ENCODE results near the gene PRICKLE3. TPM values are rescaled to one million over a fixed set of nuclear protein-coding genes. Genes with fewer than 3 reads are reported as not detected.
"Not testable (repeated sequence)": the region's sequence is repeated elsewhere in the genome, so short reads cannot be mapped to it uniquely, and the experiment has no call there.

PRICKLE3 gene
- total RNA-seq, 2 experiments from 2014 or later: 18.4 to 19.4 TPM

DNA sequence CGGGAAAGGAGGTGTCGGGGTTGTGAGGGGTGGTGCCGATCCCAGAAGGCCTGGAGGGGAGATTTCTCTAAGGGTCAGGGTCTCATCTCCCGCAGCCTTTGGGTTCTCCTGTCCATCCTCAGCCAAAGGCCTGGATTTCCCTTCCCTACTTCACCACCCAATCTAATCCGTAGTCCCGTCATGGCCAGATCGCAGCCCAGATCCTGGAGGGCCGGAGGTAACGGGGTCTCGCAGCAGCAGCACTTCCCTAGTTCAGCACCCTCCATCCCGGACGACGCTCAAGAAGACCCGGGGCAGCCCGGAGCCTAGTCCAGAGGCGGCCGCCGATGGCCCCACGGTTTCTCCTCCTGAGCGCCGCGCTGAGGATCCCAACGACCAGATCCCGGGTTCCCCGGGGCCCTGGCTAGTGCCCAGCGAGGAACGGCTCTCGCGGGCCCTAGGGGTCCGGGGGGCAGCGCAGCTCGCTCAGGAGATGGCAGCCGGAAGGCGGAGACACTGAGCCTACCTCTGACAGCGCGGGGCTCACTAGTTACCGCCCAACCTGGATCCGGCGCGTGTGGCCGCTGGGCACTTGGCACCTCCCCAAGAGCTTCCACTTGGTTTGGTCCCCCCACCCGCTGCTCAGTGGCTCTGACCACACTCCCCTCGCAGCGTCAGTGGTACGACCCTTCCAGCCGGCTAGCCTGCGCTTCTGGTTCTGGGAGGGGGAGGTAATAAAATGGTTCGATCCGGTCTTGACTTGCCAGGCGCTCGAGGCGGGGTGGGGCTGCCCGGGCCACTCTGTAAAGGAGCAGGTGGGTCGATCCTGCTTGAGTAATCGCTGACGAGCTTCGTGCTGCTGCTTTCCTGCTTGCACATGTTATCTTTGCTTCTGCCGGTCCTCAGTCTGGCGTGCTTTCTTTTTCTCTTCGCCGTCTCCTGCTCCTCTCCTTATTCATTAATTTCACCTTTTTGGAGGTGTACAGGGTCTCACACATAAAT lies 20.0 kb downstream of the PRICKLE3 start:
- ChIA-PET CTCF (interaction anchor here (0.8 to 2.2 kb wide), 5 partner anchors 9 to 43 kb away, joined by 3 to 7 read pairs (median 4); partner anchors contain the start of gene GPKOW), POLR2A (interaction anchor here (1.3 to 1.5 kb wide), 3 partner anchors 10 to 103 kb away, joined by 4 to 6 read pairs (median 5); no protein-coding TSS in a partner anchor)

DNA sequence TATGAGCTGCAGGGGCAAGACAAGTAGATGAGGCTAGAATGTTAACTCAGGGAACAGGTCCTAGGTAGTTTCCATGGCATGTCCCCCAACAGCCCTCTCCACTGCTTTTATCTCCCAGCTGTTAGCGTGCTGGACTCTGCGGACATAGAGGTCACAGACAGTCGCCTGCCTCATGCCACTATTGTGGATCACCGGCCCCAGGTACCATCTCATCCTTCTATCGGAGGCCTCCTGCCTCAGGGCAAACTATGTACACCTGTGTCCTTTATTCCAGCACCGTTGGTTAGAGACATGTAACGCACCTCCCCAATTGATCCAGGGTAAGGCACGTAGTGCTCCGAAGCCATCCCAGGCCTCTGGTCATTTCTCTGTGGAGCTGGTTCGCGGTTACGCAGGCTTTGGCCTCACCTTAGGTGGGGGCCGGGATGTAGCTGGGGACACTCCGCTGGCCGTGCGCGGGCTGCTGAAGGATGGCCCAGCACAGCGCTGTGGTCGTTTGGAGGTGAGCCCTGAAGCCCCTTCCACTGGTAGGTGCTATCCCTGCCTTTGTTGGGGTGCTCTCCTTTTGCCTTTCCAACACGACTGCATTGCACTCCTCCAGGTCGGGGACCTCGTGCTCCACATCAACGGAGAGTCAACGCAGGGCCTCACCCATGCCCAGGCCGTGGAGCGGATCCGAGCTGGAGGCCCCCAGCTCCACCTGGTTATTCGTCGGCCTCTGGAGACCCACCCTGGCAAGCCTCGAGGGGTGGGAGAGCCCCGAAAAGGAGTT lies 21.4 kb downstream of the PRICKLE3 start:
- POLR2A ChIA-PET: no interaction called here
- CTCF ChIA-PET: interaction anchor here (1.9 kb wide), 1 partner anchor 9 kb away, joined by 7 read pairs; no protein-coding TSS in a partner anchor

DNA sequence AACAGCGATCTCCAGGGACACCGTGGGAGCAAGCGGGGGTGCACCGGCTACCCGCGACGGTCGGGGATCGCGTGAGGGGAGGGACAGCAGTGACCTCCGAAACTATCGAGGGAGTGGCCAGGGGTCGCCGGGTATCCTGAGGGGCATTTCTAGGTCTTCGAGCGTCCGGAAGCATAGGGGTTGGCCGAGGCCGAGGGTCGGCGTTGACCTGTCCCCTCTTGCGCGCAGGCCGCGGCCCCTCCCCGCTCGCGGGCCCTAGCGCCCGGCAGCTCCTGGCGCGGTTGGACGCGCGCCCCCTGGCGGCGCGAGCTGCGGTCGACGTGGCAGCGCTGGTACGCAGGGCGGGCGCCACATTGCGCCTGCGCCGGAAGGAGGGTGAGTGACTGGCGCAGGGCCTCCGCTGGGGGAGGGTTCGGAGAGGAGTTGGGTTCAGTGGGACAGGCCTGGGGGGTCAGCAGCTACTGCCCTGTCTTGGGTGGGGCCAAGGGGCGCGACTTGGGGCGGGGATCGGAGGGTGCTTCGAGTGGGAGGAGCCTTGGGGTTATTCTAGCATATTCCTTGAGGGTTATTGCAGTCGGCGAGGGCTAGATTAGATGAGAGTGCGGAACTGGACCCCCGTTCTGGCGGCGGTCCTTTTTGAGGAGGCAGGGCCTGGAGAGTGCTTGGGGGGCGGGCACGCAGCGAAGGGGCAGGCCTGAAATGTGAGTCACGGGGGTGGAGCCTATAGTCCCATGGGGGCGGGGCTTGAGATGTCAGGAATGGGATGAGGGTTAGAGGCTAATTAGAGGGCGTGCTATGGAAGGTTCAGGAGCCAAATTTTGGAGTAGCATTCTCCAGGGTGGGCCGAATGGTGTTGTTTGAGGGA lies 22.4 kb downstream of the PRICKLE3 start:
- POLR2A ChIA-PET: no interaction called here
- CTCF ChIA-PET: interaction anchor here (1.0 to 1.9 kb wide), 2 partner anchors 8 to 22 kb away, joined by 4 to 7 read pairs; no protein-coding TSS in a partner anchor

DNA sequence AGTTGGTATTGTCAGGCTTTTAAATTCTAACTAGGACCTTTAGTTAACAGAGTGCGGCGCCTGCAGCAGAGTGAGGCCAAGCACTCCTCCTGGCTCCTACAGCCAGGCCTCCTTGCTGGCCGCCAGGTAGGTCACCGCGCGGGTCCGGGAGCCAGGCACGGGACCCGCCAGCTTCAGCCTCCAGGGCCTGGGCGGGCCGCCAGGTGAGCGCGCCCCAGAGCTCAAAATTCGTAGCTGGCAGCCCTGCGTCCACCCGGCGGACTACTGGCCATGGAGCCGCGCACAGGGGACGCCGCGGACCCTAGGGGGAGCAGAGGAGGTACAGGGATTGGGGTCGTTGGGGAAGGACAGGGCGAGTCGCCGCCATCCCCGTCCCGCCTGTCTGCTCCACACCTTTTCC lies 23.6 kb downstream of the PRICKLE3 start, which contains the start of gene MAGIX:
Gene MAGIX (plus strand): TSS at position 139 of the 400 bp plus-strand sequence. CDS start 132 bp downstream, at position 271.
- CTCF ChIA-PET: no interaction called here

DNA sequence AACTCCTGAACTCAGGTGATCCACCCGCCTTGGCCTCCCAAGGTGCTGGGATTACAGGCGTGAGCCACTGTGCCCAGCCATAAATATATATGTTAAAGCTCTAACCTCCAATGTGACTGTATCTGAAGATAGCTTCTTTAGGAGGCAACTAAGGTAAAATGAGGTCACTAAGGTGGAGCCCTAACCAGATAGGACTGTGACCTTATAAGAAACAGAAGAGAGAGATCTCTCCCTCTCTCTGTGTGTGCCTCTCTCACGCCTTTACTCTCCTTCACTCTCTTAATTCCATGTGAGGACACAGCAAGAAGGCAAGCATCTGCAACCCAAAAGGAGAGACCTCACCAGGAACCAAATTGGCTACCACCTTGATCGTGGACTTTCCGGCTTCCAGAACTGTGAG lies 24.5 kb downstream of the PRICKLE3 start:
- ChIA-PET CTCF (no interaction called here), POLR2A (no interaction called here)

More for the DNA sequence above, 23.6 kb downstream of the PRICKLE3 start, which contains the start of gene MAGIX:
- POLR2A ChIA-PET: no interaction called here

DNA sequence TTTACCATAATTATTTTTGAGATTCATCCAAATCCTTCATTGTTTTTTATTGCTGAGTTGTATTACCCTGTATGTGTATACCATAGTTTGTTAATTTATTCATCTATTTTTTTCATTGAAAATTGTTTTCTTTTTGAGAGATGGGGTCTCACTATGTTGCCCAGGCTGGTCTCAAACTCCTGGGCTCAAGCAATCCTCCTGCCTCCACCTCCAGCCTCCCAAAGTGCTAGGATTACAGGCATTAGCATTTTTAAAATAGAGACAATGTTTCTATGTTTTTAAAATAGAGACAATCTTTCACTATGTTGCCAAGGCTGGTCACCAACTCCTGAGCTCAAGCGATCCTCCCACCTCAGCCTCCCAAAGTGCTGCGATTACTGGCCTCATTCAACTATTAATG lies 25.3 kb downstream of the PRICKLE3 start:
- ChIA-PET POLR2A (no interaction called here), CTCF (no interaction called here)

DNA sequence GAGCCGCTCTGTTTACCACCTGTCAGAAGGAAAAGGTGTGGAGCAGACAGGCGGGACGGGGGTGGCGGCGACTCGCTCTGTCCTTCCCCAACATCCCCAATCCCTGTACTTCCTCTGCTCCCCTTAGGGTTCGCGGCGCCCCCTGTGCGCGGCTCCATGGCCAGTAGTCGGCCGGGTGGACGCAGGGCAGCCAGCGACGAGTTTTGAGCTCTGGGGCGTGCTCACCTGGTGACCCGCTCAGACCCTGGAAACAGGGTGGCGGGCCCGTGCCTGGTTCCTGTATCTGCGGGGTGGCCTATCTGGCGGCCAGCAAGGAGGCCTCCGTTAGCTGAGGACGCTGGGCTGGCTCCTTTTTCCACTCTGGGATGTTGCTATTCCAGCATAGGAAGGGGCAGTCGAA lies 29.0 kb downstream of the PRICKLE3 start:
- POLR2A ChIA-PET: no interaction called here
- CTCF ChIA-PET: interaction anchor here (1.0 kb wide), 1 partner anchor 9 kb away, joined by 4 read pairs; no protein-coding TSS in a partner anchor

DNA sequence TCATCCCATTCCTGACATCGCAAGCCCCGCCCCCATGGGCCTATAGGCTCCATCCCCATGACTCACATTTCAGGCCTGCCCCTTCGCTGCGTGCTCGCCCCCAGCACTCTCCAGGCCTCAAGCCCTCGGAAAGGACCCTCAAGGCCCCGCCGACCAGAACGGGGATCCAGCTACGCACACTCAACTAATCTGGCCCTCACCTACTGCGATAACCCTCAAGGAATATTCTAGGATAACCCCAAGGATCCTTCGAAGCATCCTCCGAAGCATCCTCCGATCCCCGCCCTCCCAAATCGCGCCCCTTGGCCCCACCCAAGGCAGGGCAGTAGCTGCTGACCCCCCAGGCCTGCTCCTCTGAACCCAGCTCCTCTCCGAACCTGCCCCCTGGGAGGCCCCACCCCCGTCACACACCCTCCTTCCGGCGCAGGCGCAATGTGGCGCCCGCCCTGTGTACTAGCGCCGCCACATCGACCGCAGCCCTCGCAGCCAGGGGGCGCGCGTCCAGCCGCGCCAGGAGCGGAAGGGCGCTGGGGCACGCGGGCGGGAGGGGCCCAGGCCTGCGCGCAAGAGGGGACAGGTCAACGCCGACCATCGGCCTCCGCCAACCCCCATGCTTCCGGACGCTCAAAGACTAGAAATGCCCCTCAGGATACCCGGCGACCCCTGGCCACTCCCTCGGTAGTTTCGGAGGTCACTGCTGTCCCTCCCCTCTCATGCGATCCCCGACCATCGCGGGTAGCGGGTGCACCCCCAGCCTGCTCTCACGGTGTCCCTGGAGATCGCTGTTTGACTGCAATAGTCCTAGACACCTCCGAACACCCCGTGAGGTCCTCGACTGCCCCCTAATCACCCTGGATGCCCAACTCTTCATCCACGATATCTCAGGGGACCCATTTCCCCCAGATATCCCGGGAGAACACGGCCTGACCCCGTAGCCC lies 30.0 kb downstream of the PRICKLE3 start:
- ChIA-PET POLR2A (interaction anchor here (0.6 to 1.3 kb wide), 2 partner anchors 10 to 16 kb away, joined by 4 to 5 read pairs; partner anchors contain the start of gene PLP2), CTCF (interaction anchor here (0.6 to 2.1 kb wide), 8 partner anchors 8 to 101 kb away, joined by 3 to 7 read pairs (median 4); partner anchors contain the start of gene PLP2)

DNA sequence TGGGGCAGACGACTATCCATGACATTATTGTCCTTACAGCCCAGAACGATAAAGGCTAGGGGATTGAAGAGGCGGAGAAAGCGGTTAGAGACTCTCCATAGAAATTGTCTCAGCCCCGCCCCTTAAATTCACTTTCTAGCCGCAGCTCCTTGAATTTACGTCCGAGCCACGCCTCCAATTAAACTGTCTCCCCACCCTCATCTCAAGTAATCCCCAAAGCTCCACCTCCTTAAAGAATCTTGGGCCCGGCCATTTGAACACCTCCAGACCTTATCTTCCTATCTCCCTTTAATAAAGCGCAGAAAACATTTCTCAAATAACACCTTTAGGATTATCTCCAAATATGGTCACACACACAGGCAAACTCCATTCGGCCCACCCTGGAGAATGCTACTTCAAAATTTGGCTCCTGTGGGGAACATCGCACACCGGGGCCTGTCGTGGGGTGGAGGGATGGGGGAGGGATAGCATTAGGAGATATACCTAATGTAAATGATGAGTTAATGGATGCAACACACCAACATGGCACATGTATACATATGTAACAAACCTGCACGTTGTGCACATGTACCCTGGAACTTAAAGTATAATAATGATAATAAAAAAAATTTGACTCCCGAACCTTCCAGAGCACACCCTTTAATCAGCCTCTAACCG lies 30.8 kb downstream of the PRICKLE3 start:
- CTCF ChIA-PET: interaction anchor here (0.6 to 2.1 kb wide), 8 partner anchors 9 to 100 kb away, joined by 3 to 7 read pairs (median 4); partner anchors contain the start of gene PLP2
- POLR2A ChIA-PET: interaction anchor here (0.6 to 1.4 kb wide), 3 partner anchors 11 to 29 kb away, joined by 3 to 5 read pairs (median 4); partner anchors contain the start of gene PLP2

DNA sequence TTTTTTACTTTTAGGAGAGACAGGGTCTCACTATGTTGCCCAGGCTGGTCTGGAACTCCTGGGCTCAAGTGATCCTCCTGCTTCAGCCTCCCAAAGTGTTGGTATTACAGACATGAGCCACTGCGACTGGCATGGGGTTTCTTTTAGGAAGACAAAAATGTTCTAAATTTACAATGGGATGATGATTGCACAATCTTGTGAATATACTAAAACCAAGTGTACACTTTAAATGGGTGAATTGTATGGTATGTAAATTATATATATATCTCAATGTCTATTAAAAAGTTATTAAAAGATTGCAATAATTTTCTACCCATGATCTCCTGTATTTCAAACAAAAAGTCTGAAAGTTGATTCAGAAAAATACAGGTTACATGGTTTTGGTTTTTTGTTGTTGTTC lies 32.7 kb downstream of the PRICKLE3 start:
- CTCF ChIA-PET: interaction anchor here (0.7 kb wide), 1 partner anchor 725 kb away, joined by 3 read pairs; no protein-coding TSS in a partner anchor

DNA sequence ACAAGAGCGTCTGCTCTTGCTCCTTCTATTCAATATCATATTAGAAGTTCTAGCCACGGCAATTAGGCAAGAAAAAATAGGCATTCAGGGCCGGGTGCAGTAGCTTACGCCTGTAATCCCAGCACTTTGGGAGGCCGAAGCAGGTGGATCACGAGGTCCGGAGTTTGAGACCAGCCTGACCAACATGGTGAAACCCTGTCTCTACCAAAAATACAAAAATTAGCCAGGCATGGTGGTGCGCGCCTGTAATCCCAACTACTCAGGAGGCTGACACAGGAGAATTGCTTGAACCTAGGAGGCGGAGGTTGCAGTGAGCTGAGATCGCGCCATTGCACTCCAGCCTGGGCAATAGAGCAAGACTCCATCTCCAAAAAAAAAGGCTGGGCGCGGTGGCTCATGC lies 36.9 kb downstream of the PRICKLE3 start:
- POLR2A ChIA-PET, CTCF ChIA-PET: not testable (repeated sequence)

More for the DNA sequence above, 32.7 kb downstream of the PRICKLE3 start:
- POLR2A ChIA-PET: no interaction called here

DNA sequence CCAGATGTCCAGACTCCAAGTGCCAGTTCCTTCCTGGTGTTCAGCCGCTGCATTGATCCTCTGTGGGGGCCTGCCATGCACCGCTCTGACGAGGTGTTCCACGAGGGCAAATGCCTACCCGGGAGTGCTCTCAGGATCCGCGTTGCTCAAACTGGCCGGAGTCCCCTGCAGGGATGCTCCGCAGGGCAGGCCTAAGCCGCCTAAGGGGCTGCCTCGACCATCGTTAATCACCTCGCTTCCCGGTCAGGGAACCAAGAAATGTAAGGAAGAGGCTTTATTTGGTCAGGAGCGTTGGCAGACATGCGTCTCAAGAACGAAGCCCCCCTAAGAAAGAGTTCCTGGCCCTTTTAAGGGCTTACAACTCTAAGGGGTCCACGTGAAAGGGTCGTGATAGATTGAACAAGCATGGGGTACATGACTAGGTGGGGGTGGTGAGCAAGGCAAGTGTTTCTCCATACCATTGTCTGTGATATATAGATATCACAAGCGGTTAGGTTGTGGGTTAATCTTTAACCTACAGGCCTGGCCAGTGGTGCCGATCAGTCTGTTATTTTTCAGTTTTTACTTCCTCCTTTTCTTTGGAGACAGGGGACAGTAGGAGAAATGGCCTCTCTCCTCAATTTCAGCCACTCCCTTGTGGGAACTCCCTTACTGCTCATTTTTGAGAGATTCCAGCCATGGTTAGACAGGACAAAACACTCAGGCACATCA lies 37.6 kb downstream of the PRICKLE3 start:
- CTCF ChIA-PET, POLR2A ChIA-PET: not testable (repeated sequence)

DNA sequence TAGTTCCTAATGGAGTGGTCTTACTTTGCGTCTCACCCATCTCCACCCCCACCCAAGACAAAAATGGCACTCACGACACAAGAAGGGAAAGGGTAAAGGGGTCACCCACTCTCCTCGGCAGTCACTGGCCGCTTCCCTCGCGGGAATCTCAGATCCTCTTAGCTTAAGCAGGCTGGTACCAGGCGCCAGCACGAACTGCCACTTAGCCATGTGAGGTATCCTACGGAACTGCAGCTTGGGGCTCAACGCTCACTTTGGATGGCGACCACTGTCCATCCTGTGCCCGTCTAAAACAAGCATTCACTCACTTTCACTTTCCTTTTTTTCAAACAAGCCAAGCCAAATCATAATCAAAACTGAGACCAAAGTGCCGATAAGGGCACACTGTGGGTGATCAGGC lies 38.2 kb downstream of the PRICKLE3 start:
- POLR2A ChIA-PET: no interaction called here
- CTCF ChIA-PET: no interaction called here

DNA sequence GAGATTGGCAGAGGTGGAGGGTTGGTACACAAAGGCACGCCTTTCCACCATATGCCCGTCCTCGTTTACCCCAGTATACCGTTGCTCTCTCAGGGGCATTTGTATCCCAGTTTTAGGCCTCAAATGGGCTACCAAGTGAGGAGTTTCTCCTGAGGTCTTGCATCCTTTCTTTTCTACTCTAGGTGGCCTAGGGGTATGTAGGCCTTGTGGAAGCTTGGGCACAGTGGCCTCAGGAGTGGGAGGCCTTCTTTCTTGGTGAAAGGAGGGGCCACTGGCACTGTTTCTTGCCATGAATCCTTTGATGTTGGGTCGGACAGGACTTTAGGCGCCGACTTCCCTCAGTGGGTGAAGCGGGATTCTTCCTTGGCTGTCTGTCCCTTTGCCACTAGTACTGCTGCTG lies 38.9 kb downstream of the PRICKLE3 start:
- POLR2A ChIA-PET: no interaction called here
- CTCF ChIA-PET: no interaction called here

DNA sequence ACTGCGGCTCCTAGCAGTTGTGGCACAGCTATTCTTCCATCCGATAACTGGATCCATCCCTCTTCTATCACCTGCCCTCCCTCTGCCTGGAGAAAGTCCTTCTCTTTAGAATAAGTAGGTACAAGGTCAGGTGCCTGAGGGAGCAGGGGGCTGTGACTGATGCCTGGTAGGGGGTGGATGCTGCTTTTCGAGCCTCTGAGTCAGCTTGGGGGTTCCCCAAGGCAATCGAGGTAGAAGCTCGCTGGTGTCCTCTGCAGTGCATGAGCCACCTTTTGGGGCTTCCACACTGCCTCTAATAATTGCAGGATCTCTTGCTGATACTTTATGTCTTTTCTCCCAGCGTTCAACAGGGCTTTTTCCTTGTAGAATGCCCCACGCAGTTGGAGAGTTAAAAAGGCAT lies 43.0 kb downstream of the PRICKLE3 start:
- POLR2A ChIA-PET: not testable (repeated sequence)
- CTCF ChIA-PET: interaction anchor here (1.4 kb wide), 1 partner anchor 23 kb away, joined by 3 read pairs; no protein-coding TSS in a partner anchor

DNA sequence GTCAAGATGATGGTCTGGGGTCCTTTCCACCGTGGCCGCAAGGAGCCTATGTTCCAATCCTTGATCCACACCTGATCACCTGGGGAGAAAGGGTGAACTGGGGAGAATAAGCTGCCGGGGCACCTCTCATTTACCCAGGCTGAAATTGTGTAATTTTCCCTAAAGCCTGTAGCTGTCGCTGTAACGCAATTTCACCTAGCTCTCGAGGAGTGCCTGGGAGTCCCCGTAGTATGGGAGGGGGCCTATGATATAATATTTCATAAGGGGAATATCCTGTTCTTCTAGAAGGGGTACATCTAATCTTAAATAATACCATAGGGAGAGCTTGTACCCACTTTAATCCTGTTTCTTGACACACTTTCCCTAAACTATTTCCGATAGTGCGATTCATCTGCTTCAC lies 43.9 kb downstream of the PRICKLE3 start:
- POLR2A ChIA-PET: not testable (repeated sequence)
- CTCF ChIA-PET: interaction anchor here (1.0 kb wide), 1 partner anchor 21 kb away, joined by 4 read pairs; no protein-coding TSS in a partner anchor
